Pancreas (tissue), 10 donors: ENCODE results near the gene CDPF1. TPM values are rescaled to one million over a fixed set of nuclear protein-coding genes. Genes with fewer than 3 reads are reported as not detected.
A peak's percentile ranks its signal among the peaks of the same experiment; 100 is the strongest.

Source experiments
- ATAC-seq, 4 donors: fragments of 200-7000 bp; cut with Tn5 transposase; one replicate each; pipeline versions ENCODE4 v1.8.0 to v1.9.1; 2020; ENCODE audit warnings: mild to moderate bottlenecking in 4 of 4, moderate library complexity in 4 of 4
- DNase-seq, 6 donors: peaks; one replicate each; pipeline ENCODE4 v3.0.0-alpha.2; 2020
- FAIRE-seq: peaks from 2 replicates; lab custom pipeline; 2012; peaks lifted over from hg19 to GRCh38; lab: Jason Lieb, UNC
- H3K27ac ChIP-seq, 4 donors: fragments of 200-600 bp; sonication (generic); 1 replicate in 3 of 4; 2 replicates in 1 of 4; pipeline versions ENCODE4 v1.5.0 to v1.8.0; 2020
- H3K27me3 ChIP-seq, 4 donors: fragments of 200-600 bp; one replicate each; pipeline ENCODE4 v1.8.0; 2021
- H3K36me3 ChIP-seq, 3 donors: fragments of 200-600 bp; sonication (generic) in 1 of 3; one replicate each; pipeline versions ENCODE4 v1.5.0 to v1.8.0; 2020 to 2021
- H3K4me1 ChIP-seq, 3 donors: fragments of 200-600 bp; one replicate each; pipeline ENCODE4 v1.8.0; 2021
- H3K4me3 ChIP-seq, 4 donors: fragments of 200-600 bp; sonication (generic) in 2 of 4; one replicate each; pipeline versions ENCODE4 v1.5.0 to v1.8.0; 2020 to 2021
- H3K9me3 ChIP-seq, 4 donors: fragments of 200-600 bp; one replicate each; pipeline ENCODE4 v1.8.0; 2021
- WGBS, 2 donors: extraction: QIAGEN DNeasy Blood & Tissue Kit; methylation state at CpG; one replicate each; pipeline ENCODE4 v1.1.7; 2013; 5-methylcytosine and 5-hydroxymethylcytosine counted together
- intact Hi-C, 3 donors: fragments of 100-400 bp; cut with DNase I; formaldehyde crosslinking; loops; one replicate each; pipeline versions ENCODE4 v1.11.1 to v1.14.2; 2022
- polyA plus RNA-seq, 2 donors: library from polyadenylated mRNA; stranded (reverse); fragments of 200-250 nt; gene quantifications; one replicate each; pipeline ENCODE4 v1.2.3, GENCODE V29; 2013
- total RNA-seq, 6 donors: library from RNA; stranded (reverse); fragmentation: NEBNext Ultra II Directional in 4 of 6; extraction: Animal tissue kit (Norgen Biotek cat#: 25700) in 4 of 6; gene quantifications; one replicate each; pipeline versions ENCODE4 v1.2.1 to v1.2.4, GENCODE V29; 2021 to 2023
- TF ChIP-seq, protein P1 (sequence below), 4 donors: fragments of 200-600 bp; sonication (generic) in 3 of 4; IDR thresholded peaks; one replicate each; pipeline versions ENCODE4 v1.5.0 to v1.8.0; 2021; ENCODE audit warnings: antibody characterized with exemption in 4 of 4
- donor health status: healthy with polysubstance abuse.
- donor health status: DM: no; HTN: no; CAD: no; lungs with moderate emphysema.
- donor health status: DM: no; HTN: no; CAD: no.
- donor health status: control.
- donor health status: control.
- donor health status: Bipolar disorder and iron deficiency.
- donor health status: DM: yes; HTN: yes; CAD: no.
- donor health status: DM: no; HTN: no; CAD: no.
- donor health status: DM: no; HTN: no; CAD: no.
- donor health status: DM: yes; HTN: yes; CAD: no.

CDPF1 gene
- total and polyA plus RNA-seq, 8 donors = 2.9 to 12.0 (median 4.3) TPM

DNA sequence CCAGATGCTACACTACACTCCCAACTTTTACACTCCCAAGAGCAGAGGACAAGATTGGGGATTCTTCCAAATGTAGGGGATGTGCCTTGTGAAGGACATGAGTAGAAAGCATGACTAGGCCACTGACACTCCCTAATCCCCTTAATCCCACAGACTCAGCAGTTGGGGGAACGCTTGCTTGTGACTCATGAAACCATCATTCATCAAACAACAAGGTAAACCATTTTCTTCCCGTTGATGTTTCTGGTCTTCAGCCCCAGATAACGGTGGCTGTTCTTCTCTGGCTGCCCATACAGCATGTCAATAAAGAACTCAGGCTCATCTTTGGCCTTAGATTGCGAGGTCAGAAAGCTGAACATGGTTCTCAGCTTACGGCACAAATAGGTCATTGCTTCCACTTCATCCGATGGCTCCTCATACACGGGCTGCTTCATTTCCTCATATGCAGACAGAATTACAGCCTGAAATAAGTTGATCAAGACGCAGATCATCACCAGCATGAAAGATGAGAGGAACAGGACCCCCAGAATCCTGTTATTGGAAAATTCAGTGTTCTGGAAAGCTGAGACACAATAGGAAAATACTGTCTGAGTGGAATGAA lies 6.4 kb upstream of the CDPF1 start:
- WGBS, 2 donors = 76 to 93% methylated on average over 8 of the region's 8 CpGs
- FAIRE-seq (no peak), DNase-seq (no peak), ATAC-seq (no peak)
- peaks cover 0 to 4% (median 0%) of the 10 kb centered on the region in 3 donors for H3K4me1 ChIP-seq
- H3K36me3 ChIP-seq = no peaks in the 10 kb centered on the region
- H3K4me3 ChIP-seq = no peak overlapping the region
- H3K27ac ChIP-seq = no peak overlapping the region
- intact Hi-C loops = no loop called here
- H3K27me3 ChIP-seq = no peaks in the 10 kb centered on the region
- H3K9me3 ChIP-seq = no peaks in the 10 kb centered on the region
- TF ChIP-seq, protein P1, sequence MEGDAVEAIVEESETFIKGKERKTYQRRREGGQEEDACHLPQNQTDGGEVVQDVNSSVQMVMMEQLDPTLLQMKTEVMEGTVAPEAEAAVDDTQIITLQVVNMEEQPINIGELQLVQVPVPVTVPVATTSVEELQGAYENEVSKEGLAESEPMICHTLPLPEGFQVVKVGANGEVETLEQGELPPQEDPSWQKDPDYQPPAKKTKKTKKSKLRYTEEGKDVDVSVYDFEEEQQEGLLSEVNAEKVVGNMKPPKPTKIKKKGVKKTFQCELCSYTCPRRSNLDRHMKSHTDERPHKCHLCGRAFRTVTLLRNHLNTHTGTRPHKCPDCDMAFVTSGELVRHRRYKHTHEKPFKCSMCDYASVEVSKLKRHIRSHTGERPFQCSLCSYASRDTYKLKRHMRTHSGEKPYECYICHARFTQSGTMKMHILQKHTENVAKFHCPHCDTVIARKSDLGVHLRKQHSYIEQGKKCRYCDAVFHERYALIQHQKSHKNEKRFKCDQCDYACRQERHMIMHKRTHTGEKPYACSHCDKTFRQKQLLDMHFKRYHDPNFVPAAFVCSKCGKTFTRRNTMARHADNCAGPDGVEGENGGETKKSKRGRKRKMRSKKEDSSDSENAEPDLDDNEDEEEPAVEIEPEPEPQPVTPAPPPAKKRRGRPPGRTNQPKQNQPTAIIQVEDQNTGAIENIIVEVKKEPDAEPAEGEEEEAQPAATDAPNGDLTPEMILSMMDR (IDR thresholded peaks at IDR 0.05) = no peak

DNA sequence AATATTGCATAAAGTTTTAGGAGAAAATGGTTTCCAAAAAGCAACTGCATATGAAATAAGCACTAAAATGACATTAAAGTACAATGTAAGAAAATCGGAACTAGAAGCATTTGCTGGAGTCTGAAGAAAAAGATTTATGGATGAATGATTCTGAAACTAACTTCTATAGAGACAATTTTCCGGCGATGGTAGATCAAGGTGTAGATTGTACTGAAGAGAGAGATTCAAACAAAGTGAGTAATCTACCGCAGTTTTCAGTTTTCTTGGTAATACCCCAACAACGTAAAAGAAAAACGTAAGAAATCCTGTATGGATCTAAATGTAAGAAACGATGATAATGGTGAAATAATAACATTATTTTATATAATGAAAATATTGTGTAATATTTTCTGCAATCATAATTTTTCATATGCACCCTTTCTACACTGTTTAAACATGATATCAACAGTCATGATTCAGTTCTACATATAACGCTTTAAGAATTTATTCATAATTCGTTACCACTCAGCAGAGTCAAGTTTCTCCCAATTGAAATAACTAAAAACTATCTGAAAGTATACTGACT lies 1.8 kb upstream of the CDPF1 start:
- H3K27ac ChIP-seq = no peak overlapping the region
- ATAC-seq (no peak), DNase-seq (no peak), FAIRE-seq (no peak)
- peaks cover 0 to 5% (median 4%) of the 10 kb centered on the region in 3 donors for H3K4me1 ChIP-seq
- no peak overlapping the region for H3K4me3 ChIP-seq
- H3K9me3 ChIP-seq = no peaks in the 10 kb centered on the region
- TF ChIP-seq, protein P1 (IDR thresholded peaks at IDR 0.05) = no peak
- intact Hi-C loops = no loop called here
- no peaks in the 10 kb centered on the region for H3K36me3 ChIP-seq
- no peaks in the 10 kb centered on the region for H3K27me3 ChIP-seq
- WGBS, 2 donors = 91 to 95% methylated on average over 9 of the region's 9 CpGs

DNA sequence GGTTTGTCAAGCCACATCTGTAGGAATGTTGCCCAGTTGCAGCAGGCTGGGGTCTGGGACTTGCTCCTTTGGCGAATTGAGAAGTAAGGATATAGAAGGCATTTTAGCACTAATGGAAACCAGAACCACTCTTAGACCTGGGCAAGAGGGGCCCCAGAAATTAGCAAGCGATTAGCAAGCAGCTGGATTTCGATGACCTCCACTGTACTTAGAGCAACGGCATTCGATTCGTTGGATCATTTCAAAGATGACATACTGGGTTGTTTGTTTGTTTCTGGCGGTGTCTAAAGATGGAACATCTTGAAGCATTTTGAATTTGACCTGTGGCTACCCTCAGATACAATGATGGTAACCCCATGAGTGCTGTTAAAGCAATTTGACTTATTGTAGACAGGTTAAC lies 1.2 kb upstream of the CDPF1 start:
- DNase-seq (no peak), FAIRE-seq (no peak), ATAC-seq (no peak)
- peaks cover 0 to 5% (median 4%) of the 10 kb centered on the region in 3 donors for H3K4me1 ChIP-seq
- H3K9me3 ChIP-seq = no peaks in the 10 kb centered on the region
- no peaks in the 10 kb centered on the region for H3K27me3 ChIP-seq
- H3K27ac ChIP-seq = no peak overlapping the region
- intact Hi-C loops = no loop called here
- 80 to 87% methylated on average over 7 of the region's 7 CpGs for WGBS, 2 donors
- TF ChIP-seq, protein P1 (IDR thresholded peaks at IDR 0.05) = no peak
- peak overlapping the region; percentile 72 to 79 (median 76) for H3K4me3 ChIP-seq
- no peaks in the 10 kb centered on the region for H3K36me3 ChIP-seq

DNA sequence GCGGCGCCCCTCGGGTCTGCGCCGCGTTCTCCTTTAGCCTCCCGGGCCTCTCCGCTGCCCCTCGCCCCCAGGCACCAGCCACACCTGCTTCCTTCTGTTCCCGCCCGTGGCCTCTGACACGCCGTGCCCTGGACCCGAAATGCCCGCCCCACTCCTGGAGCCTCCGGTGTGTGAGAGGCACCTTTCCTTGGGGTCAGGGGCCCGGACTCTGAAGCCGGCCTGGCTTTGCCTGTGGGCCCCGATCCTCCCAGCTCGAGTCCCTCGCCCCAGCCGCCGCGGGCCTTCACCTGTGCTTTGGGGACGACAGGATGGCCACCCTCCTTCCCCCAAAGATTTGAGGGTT lies 661 bp upstream of the CDPF1 start:
- Histone ChIP-seq H3K9me3 (no peaks in the 10 kb centered on the region), H3K27me3 (no peaks in the 10 kb centered on the region), H3K27ac (peak overlapping the region; percentile 59 to 86 (median 74)), H3K4me1 (peaks cover 0 to 5% (median 4%) of the 10 kb centered on the region in 3 donors), H3K36me3 (no peaks in the 10 kb centered on the region), H3K4me3 (peak overlapping the region; percentile 72 to 79 (median 76))
- intact Hi-C loops = no loop called here
- peak in 1 of 6 donors; percentile 82 for DNase-seq
- ATAC-seq = peak; percentile 17 to 33 (median 22)
- no peak for FAIRE-seq
- 3% methylated on average over 25 of the region's 25 CpGs for WGBS, 2 donors
- TF ChIP-seq, protein P1 (IDR thresholded peaks at IDR 0.05) = no peak

DNA sequence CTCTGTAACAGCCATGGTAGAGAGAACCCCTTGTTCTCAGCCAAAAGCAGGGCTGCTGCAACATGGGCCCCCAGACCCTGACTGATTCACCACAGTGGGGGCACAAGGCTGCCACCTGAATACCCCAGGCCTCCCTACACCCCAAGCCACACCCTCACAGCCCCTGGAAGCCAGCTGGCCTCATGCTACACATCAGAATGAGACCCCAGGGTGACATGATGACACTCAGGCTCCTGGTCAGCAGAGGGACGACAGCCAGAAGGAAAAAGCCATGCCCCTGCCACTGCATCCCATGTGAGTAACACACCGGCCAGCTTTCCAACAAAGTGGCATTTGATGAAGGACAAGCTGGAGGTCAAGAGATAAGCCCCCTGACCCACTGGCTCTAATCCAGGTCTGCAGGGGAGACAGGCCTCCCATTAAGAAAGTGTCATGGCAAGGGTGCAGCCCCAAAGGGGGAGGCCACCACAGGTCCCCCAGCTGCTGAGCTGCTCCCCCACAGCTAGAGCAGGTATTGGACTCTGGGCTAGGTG lies 2.6 kb downstream of the CDPF1 start:
- no peak overlapping the region for H3K27ac ChIP-seq
- FAIRE-seq = no peak
- no peaks in the 10 kb centered on the region for H3K27me3 ChIP-seq
- no peak overlapping the region for H3K4me3 ChIP-seq
- ATAC-seq = no peak
- 64 to 65% methylated on average over 2 of the region's 2 CpGs for WGBS, 2 donors
- DNase-seq = peak in 1 of 6 donors; percentile 32
- TF ChIP-seq, protein P1 (IDR thresholded peaks at IDR 0.05) = no peak
- intact Hi-C loops = loop anchor here in 1 of 3 donors (10.0 kb wide), 2 partner anchors 57 to 103 kb away; no protein-coding TSS in a partner anchor
- H3K36me3 ChIP-seq = no peaks in the 10 kb centered on the region
- H3K4me1 ChIP-seq = peaks cover 0 to 5% (median 0%) of the 10 kb centered on the region in 3 donors
- H3K9me3 ChIP-seq = no peaks in the 10 kb centered on the region
